Keratinocyte (primary cell): ENCODE results near the gene MGAT4A. TPM values are rescaled to one million over a fixed set of nuclear protein-coding genes. Genes with fewer than 3 reads are reported as not detected.

Experiments used
- DNase-seq: peaks from one replicate; pipeline ENCODE4 v3.0.0-alpha.2; 2011; ENCODE audit warnings: low read depth, missing footprints, low spot score
- FAIRE-seq: peaks from 2 replicates; lab custom pipeline; 2011; peaks lifted over from hg19 to GRCh38; lab: Jason Lieb, UNC
- H2AFZ ChIP-seq: 2 replicates; pipeline ENCODE4 v1.6.0; 2012; ENCODE audit warnings: low read length, control low read depth, inconsistent platforms; ENCODE audit not compliant: control insufficient read depth
- H3K27ac ChIP-seq: 2 replicates; pipeline ENCODE4 v1.5.1; 2011; ENCODE audit warnings: low read length; ENCODE audit not compliant: control insufficient read depth, insufficient read depth
- H3K27me3 ChIP-seq: 3 replicates; pipeline ENCODE4 v1.6.0; 2011; ENCODE audit warnings: low read length; ENCODE audit not compliant: control insufficient read depth, insufficient read depth; ENCODE audit errors: extremely low read depth
- H3K36me3 ChIP-seq, 2 experiments: 2 replicates in 1 of 2; 3 replicates in 1 of 2; pipeline ENCODE4 v1.5.1; 2011; ENCODE audit warnings: low read length in 2 of 2, mild to moderate bottlenecking in 1 of 2; ENCODE audit not compliant: control insufficient read depth in 2 of 2, insufficient read depth in 2 of 2; ENCODE audit errors: extremely low read depth in 1 of 2
- H3K4me1 ChIP-seq: 3 replicates; pipeline ENCODE4 v1.5.1; 2011; ENCODE audit warnings: low read length; ENCODE audit not compliant: control insufficient read depth, insufficient read depth; ENCODE audit errors: extremely low read depth
- H3K4me2 ChIP-seq: 3 replicates; pipeline ENCODE4 v1.6.0; 2011; ENCODE audit warnings: low read depth, low read length; ENCODE audit not compliant: control insufficient read depth, insufficient read depth; ENCODE audit errors: extremely low read depth
- H3K4me3 ChIP-seq, 3 experiments: fragments of 200-600 bp in 1 of 3; sonication (generic) in 1 of 3; 2 replicates in 2 of 3; 3 replicates in 1 of 3; pipeline ENCODE4 v1.5.1; 2011 to 2016; ENCODE audit warnings: low read length in 3 of 3, mild to moderate bottlenecking in 3 of 3, control low read depth in 2 of 3, inconsistent platforms in 1 of 3, low read depth in 1 of 3, mixed read lengths in 1 of 3, mixed run types in 1 of 3, moderate library complexity in 1 of 3; ENCODE audit not compliant: control insufficient read depth in 2 of 3, insufficient read depth in 2 of 3; ENCODE audit errors: extremely low read depth in 1 of 3
- H3K79me2 ChIP-seq: 2 replicates; pipeline ENCODE4 v1.6.0; 2012; ENCODE audit warnings: low read length; ENCODE audit not compliant: control insufficient read depth, insufficient read depth
- H3K9ac ChIP-seq: 3 replicates; pipeline ENCODE4 v1.6.0; 2011; ENCODE audit warnings: low read length; ENCODE audit not compliant: control insufficient read depth, insufficient read depth; ENCODE audit errors: extremely low read depth
- H3K9me1 ChIP-seq: 3 replicates; pipeline ENCODE4 v1.6.0; 2011; ENCODE audit warnings: low read length; ENCODE audit not compliant: control insufficient read depth, insufficient read depth; ENCODE audit errors: extremely low read depth
- H3K9me3 ChIP-seq: 2 replicates; pipeline ENCODE4 v1.5.1; 2012; ENCODE audit warnings: low read depth, low read length; ENCODE audit not compliant: control insufficient read depth
- H4K20me1 ChIP-seq: 3 replicates; pipeline ENCODE4 v1.6.0; 2011; ENCODE audit warnings: low read length; ENCODE audit not compliant: control insufficient read depth, insufficient read depth; ENCODE audit errors: extremely low read depth
- CTCF ChIP-seq, 3 experiments: IDR thresholded peaks in 1 of 3; conservative IDR thresholded peaks in 1 of 3; optimal IDR thresholded peaks in 1 of 3; 2 replicates in 2 of 3; 3 replicates in 1 of 3; pipeline versions ENCODE3 to v1.5.1; 2011; ENCODE audit warnings: low read length in 3 of 3, mild to moderate bottlenecking in 3 of 3, moderate library complexity in 2 of 3, control low read depth in 1 of 3, inconsistent platforms in 1 of 3; ENCODE audit not compliant: insufficient read depth in 2 of 3; ENCODE audit errors: extremely low read depth in 1 of 3
- EZH2 ChIP-seq: IDR thresholded peaks from one replicate; pipeline ENCODE4 v1.6.1; 2012; ENCODE audit warnings: inconsistent platforms, mild to moderate bottlenecking, low read length, moderate library complexity
- dilution Hi-C: fragments of 300-500 bp; cut with MboI; formaldehyde crosslinking; loops from one replicate; pipeline ENCODE4 v1.7.0; 2020; ENCODE audit warnings: low sequenced_read_pairs; ENCODE audit not compliant: extremely low pct_ligation_motif_present
- polyA plus RNA-seq, 5 experiments: library from polyadenylated mRNA; depleted of rRNA in 3 of 5; stranded (reverse) in 3 of 5; stranded (forward) in 1 of 5; unstranded in 1 of 5; fragments of >200 nt; gene quantifications; 1 replicate in 1 of 5; 2 replicates in 3 of 5; 3 replicates in 1 of 5; pipeline versions ENCODE4 v1.2.1 to v1.2.3, GENCODE V29; 2011 to 2012; ENCODE audit warnings: missing spikeins in 2 of 5, low read depth in 1 of 5, low replicate concordance in 1 of 5

MGAT4A gene
- polyA plus RNA-seq, 1 donor (not counting 4 experiments of a cell fraction or from before 2014, with no cell fraction given) = 0.81 TPM

- Histone ChIP-seq H3K9me3 (no peaks in the 10 kb centered on the region), H3K27me3 (no peaks in the 10 kb centered on the region), H3K36me3 (peaks cover 8 to 13% of the 10 kb centered on the region in 2 experiments), H3K4me1 (no peaks in the 10 kb centered on the region), H3K9ac (no peak overlapping the region), H3K79me2 (no peaks in the 10 kb centered on the region), H3K4me3 (no peak overlapping the region), H4K20me1 (no peaks in the 10 kb centered on the region), H3K9me1 (no peaks in the 10 kb centered on the region), H2AFZ (no peak overlapping the region), H3K27ac (no peak overlapping the region), H3K4me2 (no peak overlapping the region)
- FAIRE-seq (no peak), DNase-seq (no peak)
- TF ChIP-seq EZH2 (no peak), CTCF (optimal IDR thresholded peaks at IDR 0.05 in 1 of 3, IDR thresholded peaks at IDR 0.05 in 1 of 3, conservative IDR thresholded peaks at IDR 0.05 in 1 of 3; ENCODE audit: extremely low read depth in 1 of 3, insufficient read depth in 2 of 3, low read length in 3 of 3) (no peak)
- dilution Hi-C loops = no loop called here
These were observed 150.2 kb downstream of the MGAT4A start for GRCh38 chr2:98580656-98581284.

GRCh38 chr2:98579926-98580325, 151.0 kb downstream of the MGAT4A start:
- Histone ChIP-seq H2AFZ (no peak overlapping the region), H3K79me2 (no peaks in the 10 kb centered on the region), H3K9ac (no peak overlapping the region), H3K36me3 (peaks cover 8 to 13% of the 10 kb centered on the region in 2 experiments), H3K4me1 (no peaks in the 10 kb centered on the region), H3K4me3 (no peak overlapping the region), H3K9me1 (no peaks in the 10 kb centered on the region), H3K9me3 (no peaks in the 10 kb centered on the region), H3K4me2 (no peak overlapping the region), H3K27me3 (no peaks in the 10 kb centered on the region), H4K20me1 (no peaks in the 10 kb centered on the region), H3K27ac (no peak overlapping the region)
- no peak for DNase-seq
- no peak for FAIRE-seq
- no peak for TF ChIP-seq CTCF (optimal IDR thresholded peaks at IDR 0.05 in 1 of 3, IDR thresholded peaks at IDR 0.05 in 1 of 3, conservative IDR thresholded peaks at IDR 0.05 in 1 of 3; ENCODE audit: extremely low read depth in 1 of 3, insufficient read depth in 2 of 3, low read length in 3 of 3)
- no peak for TF ChIP-seq EZH2
- dilution Hi-C loops = no loop called here
